ENCODE data around the gene MTFR2. TPM values are rescaled to one million over a fixed set of nuclear protein-coding genes. Genes with fewer than 3 reads are reported as not detected.
"Not testable (repeated sequence)": the region's sequence is repeated elsewhere in the genome, so short reads cannot be mapped to it uniquely, and the experiment has no call there.

Gene MTFR2
- polyA plus RNA-seq, 4 donors, result 1.8 to 3.5 (median 2.7) TPM

- DNase-seq (ENCODE audit: low read depth in 4 of 4, low spot score in 3 of 4), result no peak
These were observed 13.4 kb downstream of the MTFR2 start for GRCh38 chr6:136236466-136237293.

- no peak for DNase-seq (ENCODE audit: low read depth in 4 of 4, low spot score in 3 of 4)
These were observed 14.9 kb downstream of the MTFR2 start for GRCh38 chr6:136235233-136235564.

- no peak for DNase-seq (ENCODE audit: low read depth in 4 of 4, low spot score in 3 of 4)
These were observed 17.4 kb downstream of the MTFR2 start for GRCh38 chr6:136232701-136233100.

- no peak for DNase-seq (ENCODE audit: low read depth in 4 of 4, low spot score in 3 of 4)
These were observed 19.8 kb downstream of the MTFR2 start for GRCh38 chr6:136230219-136230853.

- DNase-seq (ENCODE audit: low read depth in 4 of 4, low spot score in 3 of 4), result no peak
These were observed 21.3 kb downstream of the MTFR2 start for GRCh38 chr6:136228814-136229213.

GRCh38 chr6:136226674-136227377 is 23.3 kb downstream of the MTFR2 start:
- no peak for DNase-seq (ENCODE audit: low read depth in 4 of 4, low spot score in 3 of 4)

GRCh38 chr6:136226027-136226673 is 24.0 kb downstream of the MTFR2 start:
- DNase-seq (ENCODE audit: low read depth in 4 of 4, low spot score in 3 of 4), result peak in 1 of 4 donors; percentile 33

GRCh38 chr6:136225496-136225895 is 24.6 kb downstream of the MTFR2 start:
- DNase-seq (ENCODE audit: low read depth in 4 of 4, low spot score in 3 of 4), result no peak

GRCh38 chr6:136224974-136225373 is 25.1 kb downstream of the MTFR2 start:
- not testable (repeated sequence) for DNase-seq (ENCODE audit: low read depth in 4 of 4, low spot score in 3 of 4)

- DNase-seq (ENCODE audit: low read depth in 4 of 4, low spot score in 3 of 4), result no peak
These were observed 33.4 kb downstream of the MTFR2 start for GRCh38 chr6:136216503-136217401.

- DNase-seq (ENCODE audit: low read depth in 4 of 4, low spot score in 3 of 4), result no peak
These were observed 36.3 kb downstream of the MTFR2 start for GRCh38 chr6:136213853-136214252.

- no peak for DNase-seq (ENCODE audit: low read depth in 4 of 4, low spot score in 3 of 4)
These were observed 37.0 kb downstream of the MTFR2 start for GRCh38 chr6:136213012-136213539.

GRCh38 chr6:136212608-136213007 is 37.5 kb downstream of the MTFR2 start:
- no peak for DNase-seq (ENCODE audit: low read depth in 4 of 4, low spot score in 3 of 4)

- no peak for DNase-seq (ENCODE audit: low read depth in 4 of 4, low spot score in 3 of 4)
These were observed 39.5 kb downstream of the MTFR2 start for GRCh38 chr6:136210398-136211165.

- DNase-seq (ENCODE audit: low read depth in 4 of 4, low spot score in 3 of 4), result no peak
These were observed 40.6 kb downstream of the MTFR2 start for GRCh38 chr6:136209496-136209895.

- DNase-seq (ENCODE audit: low read depth in 4 of 4, low spot score in 3 of 4), result no peak
These were observed 41.3 kb downstream of the MTFR2 start for GRCh38 chr6:136208783-136209182.

GRCh38 chr6:136201732-136202131 is 48.4 kb downstream of the MTFR2 start:
- DNase-seq (ENCODE audit: low read depth in 4 of 4, low spot score in 3 of 4), result no peak

GRCh38 chr6:136192902-136193301 is 57.2 kb downstream of the MTFR2 start:
- peak in 1 of 4 donors; percentile 24 for DNase-seq (ENCODE audit: low read depth in 4 of 4, low spot score in 3 of 4)

Data from left renal pelvis (tissue), 4 donors.